HEK293 (cell line): ENCODE results near the gene FAM83D.

Experiments used
- CTCF ChIA-PET: fragments of 350-600 bp; formaldehyde crosslinking; extraction: SDS; loops from one replicate; lab custom pipeline; 2021; ENCODE audit warnings: antibody characterized with exemption; lab: Yijun Ruan, JAX
- POLR2A ChIA-PET: fragments of 300-600 bp; formaldehyde crosslinking; extraction: SDS; loops from one replicate; lab custom pipeline; 2020; ENCODE audit warnings: antibody characterized with exemption, inconsistent platforms; lab: Yijun Ruan, JAX
- H3K27ac ChIP-seq: fragments of 200-500 bp; sonication (Bioruptor generic); 2 replicates; pipeline ENCODE4 v1.5.1; 2014; ENCODE audit warnings: low read depth, low read length, control low read depth, inconsistent platforms; ENCODE audit errors: extremely low read depth
- H3K36me3 ChIP-seq, 2 experiments: fragments of 200-500 bp in 1 of 2; sonication (Bioruptor generic) in 1 of 2; 1 replicate in 1 of 2; 2 replicates in 1 of 2; pipeline ENCODE4 v1.5.1; 2014 to 2017; ENCODE audit warnings: inconsistent platforms in 2 of 2, low read length in 2 of 2; ENCODE audit not compliant: control insufficient read depth in 2 of 2, insufficient read depth in 1 of 2
- H3K4me1 ChIP-seq: fragments of 200-500 bp; sonication (Bioruptor generic); 2 replicates; pipeline ENCODE4 v1.5.1; 2014; ENCODE audit warnings: mild to moderate bottlenecking, low read length, inconsistent platforms; ENCODE audit not compliant: control insufficient read depth, insufficient read depth
- H3K4me3 ChIP-seq: 2 replicates; pipeline ENCODE4 v1.5.1; 2011; ENCODE audit warnings: low read depth, mild to moderate bottlenecking, control low read depth, low read length, moderate library complexity
- H3K9me3 ChIP-seq: fragments of 200-500 bp; sonication (Bioruptor generic); 2 replicates; pipeline ENCODE4 v1.5.1; 2014; ENCODE audit warnings: low read depth, low read length, inconsistent platforms; ENCODE audit not compliant: control insufficient read depth, insufficient read depth
- EGR2 ChIP-seq: fragments of 450-650 bp; formaldehyde crosslinking; IDR thresholded peaks from 2 replicates; pipeline ENCODE4 v1.5.1; 2016; ENCODE audit warnings: low read depth, missing biosample characterization, missing genetic modification characterization
- HOXC10 ChIP-seq: sonication (generic); formaldehyde crosslinking; IDR thresholded peaks from 2 replicates; pipeline ENCODE4 v1.8.1; 2023; ENCODE audit warnings: mild to moderate bottlenecking, missing genetic modification reagents
- KLF1 ChIP-seq: fragments of 450-650 bp; formaldehyde crosslinking; IDR thresholded peaks from 2 replicates; pipeline ENCODE4 v1.5.1; 2016; ENCODE audit warnings: missing biosample characterization, missing genetic modification characterization
- KLF16 ChIP-seq: fragments of 450-650 bp; formaldehyde crosslinking; IDR thresholded peaks from 2 replicates; pipeline ENCODE4 v1.5.1; 2017; ENCODE audit warnings: missing biosample characterization, missing genetic modification characterization
- KLF7 ChIP-seq: fragments of 450-650 bp; formaldehyde crosslinking; IDR thresholded peaks from 2 replicates; pipeline ENCODE4 v1.5.1; 2016; ENCODE audit warnings: missing biosample characterization, missing genetic modification characterization, borderline replicate concordance
- KLF9 ChIP-seq: fragments of 450-650 bp; formaldehyde crosslinking; IDR thresholded peaks from 2 replicates; pipeline ENCODE4 v1.5.1; 2016; ENCODE audit warnings: missing biosample characterization, missing genetic modification characterization, low read depth
- OSR2 ChIP-seq: fragments of 450-650 bp; formaldehyde crosslinking; IDR thresholded peaks from 2 replicates; pipeline ENCODE4 v1.5.1; 2016; ENCODE audit warnings: missing biosample characterization, missing genetic modification characterization
- SP3 ChIP-seq: fragments of 450-650 bp; formaldehyde crosslinking; IDR thresholded peaks from 2 replicates; pipeline ENCODE4 v1.5.1; 2016; ENCODE audit warnings: missing biosample characterization, missing genetic modification characterization
- TRIM28 ChIP-seq: IDR thresholded peaks from 2 replicates; pipeline ENCODE4 v1.6.1; 2011; ENCODE audit warnings: low read length, control low read depth, borderline replicate concordance
- ZBTB20 ChIP-seq: fragments of 450-650 bp; formaldehyde crosslinking; IDR thresholded peaks from 2 replicates; pipeline ENCODE4 v1.5.1; 2016; ENCODE audit warnings: missing biosample characterization, missing genetic modification characterization
- ZBTB26 ChIP-seq: fragments of 450-650 bp; formaldehyde crosslinking; optimal IDR thresholded peaks from 2 replicates; pipeline ENCODE3; 2016; ENCODE audit warnings: missing biosample characterization, mild to moderate bottlenecking, missing genetic modification characterization
- ZFHX2 ChIP-seq: fragments of 450-650 bp; formaldehyde crosslinking; conservative IDR thresholded peaks from 2 replicates; pipeline ENCODE4 v1.5.1; 2016; ENCODE audit warnings: missing biosample characterization, missing genetic modification characterization
- ZFP3 ChIP-seq: fragments of 450-650 bp; formaldehyde crosslinking; IDR thresholded peaks from 2 replicates; pipeline ENCODE4 v1.5.1; 2016; ENCODE audit warnings: low read depth, missing biosample characterization, missing genetic modification characterization
- ZFP37 ChIP-seq: fragments of 450-650 bp; formaldehyde crosslinking; IDR thresholded peaks from 2 replicates; pipeline ENCODE4 v1.5.1; 2016; ENCODE audit warnings: missing biosample characterization, missing genetic modification characterization
- ZFP69B ChIP-seq: fragments of 450-650 bp; formaldehyde crosslinking; IDR thresholded peaks from 2 replicates; pipeline ENCODE4 v1.5.1; 2016; ENCODE audit warnings: missing biosample characterization, missing genetic modification characterization
- ZIC2 ChIP-seq: fragments of 450-650 bp; formaldehyde crosslinking; IDR thresholded peaks from 2 replicates; pipeline ENCODE4 v1.5.1; 2016; ENCODE audit warnings: missing biosample characterization, missing genetic modification characterization
- ZNF10 ChIP-seq: fragments of 450-650 bp; formaldehyde crosslinking; IDR thresholded peaks from 2 replicates; pipeline ENCODE4 v1.5.1; 2017; ENCODE audit warnings: missing biosample characterization, missing genetic modification characterization
- ZNF112 ChIP-seq: fragments of 450-650 bp; formaldehyde crosslinking; IDR thresholded peaks from 2 replicates; pipeline ENCODE4 v1.5.0; 2017; ENCODE audit warnings: missing biosample characterization, missing genetic modification characterization
- ZNF155 ChIP-seq: fragments of 450-650 bp; formaldehyde crosslinking; IDR thresholded peaks from 2 replicates; pipeline ENCODE4 v1.5.1; 2016; ENCODE audit warnings: missing biosample characterization, missing genetic modification characterization
- ZNF214 ChIP-seq: fragments of 450-650 bp; formaldehyde crosslinking; IDR thresholded peaks from 2 replicates; pipeline ENCODE4 v1.5.1; 2017; ENCODE audit warnings: missing biosample characterization, mild to moderate bottlenecking, missing genetic modification characterization, borderline replicate concordance
- ZNF221 ChIP-seq: fragments of 450-650 bp; formaldehyde crosslinking; IDR thresholded peaks from 2 replicates; pipeline ENCODE4 v1.5.1; 2017; ENCODE audit warnings: missing biosample characterization, missing genetic modification characterization, borderline replicate concordance
- ZNF248 ChIP-seq: fragments of 450-650 bp; formaldehyde crosslinking; IDR thresholded peaks from 2 replicates; pipeline ENCODE4 v1.5.1; 2017; ENCODE audit warnings: missing biosample characterization, missing genetic modification characterization
- ZNF335 ChIP-seq: fragments of 450-650 bp; formaldehyde crosslinking; conservative IDR thresholded peaks from 2 replicates; pipeline ENCODE4 v1.5.1; 2016; ENCODE audit warnings: missing biosample characterization, missing genetic modification characterization
- ZNF391 ChIP-seq: fragments of 450-650 bp; formaldehyde crosslinking; IDR thresholded peaks from 2 replicates; pipeline ENCODE4 v1.5.1; 2016; ENCODE audit warnings: low read depth, missing biosample characterization, missing genetic modification characterization, borderline replicate concordance
- ZNF423 ChIP-seq: fragments of 450-650 bp; formaldehyde crosslinking; IDR thresholded peaks from 2 replicates; pipeline ENCODE4 v1.5.1; 2016; ENCODE audit warnings: missing biosample characterization, missing genetic modification characterization
- ZNF529 ChIP-seq: fragments of 450-650 bp; formaldehyde crosslinking; IDR thresholded peaks from 2 replicates; pipeline ENCODE4 v1.5.1; 2017; ENCODE audit warnings: missing genetic modification characterization, missing biosample characterization; ENCODE audit not compliant: insufficient replicate concordance
- ZNF558 ChIP-seq: fragments of 450-650 bp; formaldehyde crosslinking; IDR thresholded peaks from 2 replicates; pipeline ENCODE4 v1.5.1; 2016; ENCODE audit warnings: missing biosample characterization, missing genetic modification characterization
- ZNF596 ChIP-seq: fragments of 450-650 bp; IDR thresholded peaks from 2 replicates; pipeline ENCODE4 v1.5.0; 2018; ENCODE audit warnings: missing biosample characterization, mild to moderate bottlenecking, missing genetic modification characterization, moderate library complexity
- ZNF624 ChIP-seq: fragments of 450-650 bp; formaldehyde crosslinking; IDR thresholded peaks from 2 replicates; pipeline ENCODE4 v1.5.1; 2017; ENCODE audit warnings: missing biosample characterization, missing genetic modification characterization
- ZNF660 ChIP-seq: fragments of 450-650 bp; IDR thresholded peaks from 2 replicates; pipeline ENCODE4 v1.5.1; 2018; ENCODE audit warnings: missing biosample characterization, mild to moderate bottlenecking, missing genetic modification characterization
- ZNF670 ChIP-seq: fragments of 450-650 bp; formaldehyde crosslinking; IDR thresholded peaks from 2 replicates; pipeline ENCODE4 v1.5.1; 2016; ENCODE audit warnings: missing biosample characterization, missing genetic modification characterization, low read depth
- ZNF830 ChIP-seq: fragments of 450-650 bp; IDR thresholded peaks from 2 replicates; pipeline ENCODE4 v1.5.0; 2018; ENCODE audit warnings: missing biosample characterization, missing genetic modification characterization, low read depth, mild to moderate bottlenecking, moderate library complexity
- ZNF843 ChIP-seq: fragments of 450-650 bp; formaldehyde crosslinking; IDR thresholded peaks from 2 replicates; pipeline ENCODE4 v1.5.1; 2016; ENCODE audit warnings: missing biosample characterization, missing genetic modification characterization
- TF ChIP-seq, protein P1 (sequence below): fragments of 450-650 bp; formaldehyde crosslinking; IDR thresholded peaks from 2 replicates; pipeline ENCODE4 v1.5.1; 2016; ENCODE audit warnings: missing biosample characterization, missing genetic modification characterization
- TF ChIP-seq, protein P2 (sequence below): fragments of 450-650 bp; formaldehyde crosslinking; IDR thresholded peaks from 2 replicates; pipeline ENCODE4 v1.5.1; 2016; ENCODE audit warnings: missing biosample characterization, missing genetic modification characterization
- TF ChIP-seq, protein P3 (sequence below): fragments of 450-650 bp; formaldehyde crosslinking; IDR thresholded peaks from 2 replicates; pipeline ENCODE4 v1.5.1; 2016; ENCODE audit warnings: missing biosample characterization, missing genetic modification characterization, borderline replicate concordance
- TF ChIP-seq, protein P4 (sequence below): fragments of 450-650 bp; formaldehyde crosslinking; IDR thresholded peaks from 2 replicates; pipeline ENCODE4 v1.5.1; 2016; ENCODE audit warnings: missing biosample characterization, missing genetic modification characterization

The FAM83D gene

GRCh38 chr20:38894091-38894847 lies 31.9 kb upstream of the FAM83D start:
- no peak overlapping the region for H3K4me3 ChIP-seq
- POLR2A ChIA-PET: no interaction called here

GRCh38 chr20:38895098-38895949 lies 30.9 kb upstream of the FAM83D start:
- Histone ChIP-seq H3K36me3 (no peaks in the 10 kb centered on the region), H3K9me3 (no peaks in the 10 kb centered on the region), H3K4me1 (0 out of 2 replicates have a peak, but pooled peaks cover 2% of the 10 kb centered on the region), H3K27ac (no peak overlapping the region), H3K4me3 (no peak overlapping the region)
- CTCF ChIA-PET: interaction anchor here (0.6 to 1.9 kb wide), 17 partner anchors 11 to 262 kb away, joined by 3 to 8 read pairs (median 4); no protein-coding TSS in a partner anchor
- POLR2A ChIA-PET: no interaction called here
- no peak for TF ChIP-seq ZFP69B (tag by site-specific recombination)
- no peak for TF ChIP-seq ZNF10 (tag by site-specific recombination)
- TF ChIP-seq ZNF596 (tag by site-specific recombination): no peak
- TF ChIP-seq, protein P1, sequence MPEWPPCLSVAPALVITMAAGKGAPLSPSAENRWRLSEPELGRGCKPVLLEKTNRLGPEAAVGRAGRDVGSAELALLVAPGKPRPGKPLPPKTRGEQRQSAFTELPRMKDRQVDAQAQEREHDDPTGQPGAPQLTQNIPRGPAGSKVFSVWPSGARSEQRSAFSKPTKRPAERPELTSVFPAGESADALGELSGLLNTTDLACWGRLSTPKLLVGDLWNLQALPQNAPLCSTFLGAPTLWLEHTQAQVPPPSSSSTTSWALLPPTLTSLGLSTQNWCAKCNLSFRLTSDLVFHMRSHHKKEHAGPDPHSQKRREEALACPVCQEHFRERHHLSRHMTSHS (tag by site-specific recombination): no peak
- TF ChIP-seq ZNF335: no peak
- no peak for TF ChIP-seq ZFP3 (tag by site-specific recombination)
- no peak for TF ChIP-seq ZNF843
- TF ChIP-seq, protein P2, sequence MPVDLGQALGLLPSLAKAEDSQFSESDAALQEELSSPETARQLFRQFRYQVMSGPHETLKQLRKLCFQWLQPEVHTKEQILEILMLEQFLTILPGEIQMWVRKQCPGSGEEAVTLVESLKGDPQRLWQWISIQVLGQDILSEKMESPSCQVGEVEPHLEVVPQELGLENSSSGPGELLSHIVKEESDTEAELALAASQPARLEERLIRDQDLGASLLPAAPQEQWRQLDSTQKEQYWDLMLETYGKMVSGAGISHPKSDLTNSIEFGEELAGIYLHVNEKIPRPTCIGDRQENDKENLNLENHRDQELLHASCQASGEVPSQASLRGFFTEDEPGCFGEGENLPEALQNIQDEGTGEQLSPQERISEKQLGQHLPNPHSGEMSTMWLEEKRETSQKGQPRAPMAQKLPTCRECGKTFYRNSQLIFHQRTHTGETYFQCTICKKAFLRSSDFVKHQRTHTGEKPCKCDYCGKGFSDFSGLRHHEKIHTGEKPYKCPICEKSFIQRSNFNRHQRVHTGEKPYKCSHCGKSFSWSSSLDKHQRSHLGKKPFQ (tag by site-specific recombination): no peak
- no peak for TF ChIP-seq HOXC10
- TF ChIP-seq ZNF214 (tag by site-specific recombination): no peak
- no peak for TF ChIP-seq ZNF624 (tag by site-specific recombination)

More at GRCh38 chr20:38894091-38894847, 31.9 kb upstream of the FAM83D start:
- no peak overlapping the region for H3K27ac ChIP-seq
- H3K4me1 ChIP-seq: 0 out of 2 replicates have a peak, but pooled peaks cover 2% of the 10 kb centered on the region
- CTCF ChIA-PET: interaction anchor here (0.6 to 1.9 kb wide), 16 partner anchors 10 to 261 kb away, joined by 3 to 8 read pairs (median 4); no protein-coding TSS in a partner anchor
- no peaks in the 10 kb centered on the region for H3K9me3 ChIP-seq
- H3K36me3 ChIP-seq: no peaks in the 10 kb centered on the region
- TF ChIP-seq ZNF423 (tag by site-specific recombination) (no peak), ZFHX2 (tag by site-specific recombination) (peak; percentile 98), ZNF391 (no peak), EGR2 (tag by site-specific recombination) (peak; percentile 94), ZFP37 (tag by site-specific recombination) (no peak), KLF1 (tag by site-specific recombination) (peak; percentile 99), ZIC2 (tag by site-specific recombination) (peak; percentile 95), ZNF830 (tag by site-specific recombination) (no peak), ZFP3 (tag by site-specific recombination) (no peak), ZNF670 (tag by site-specific recombination) (no peak), ZNF529 (no peak), ZNF248 (tag by site-specific recombination) (no peak), ZBTB26 (tag by site-specific recombination) (peak; percentile 61), TRIM28 (no peak), ZNF155 (tag by site-specific recombination) (no peak), KLF7 (tag by site-specific recombination) (0 out of 2 replicates have a peak, but pooled peaks have one; percentile 19), KLF16 (tag by site-specific recombination) (peak; percentile 32), SP3 (peak; percentile 55), ZBTB20 (tag by site-specific recombination) (no peak), ZNF221 (tag by site-specific recombination) (no peak), ZNF112 (tag by site-specific recombination) (no peak), ZNF335 (peak; percentile 25; the same call in 1 of the 2 replicates), ZNF558 (tag by site-specific recombination) (no peak), OSR2 (tag by site-specific recombination) (no peak), KLF9 (tag by site-specific recombination) (peak; percentile 75), ZNF660 (tag by site-specific recombination) (no peak)
- TF ChIP-seq, protein P3, sequence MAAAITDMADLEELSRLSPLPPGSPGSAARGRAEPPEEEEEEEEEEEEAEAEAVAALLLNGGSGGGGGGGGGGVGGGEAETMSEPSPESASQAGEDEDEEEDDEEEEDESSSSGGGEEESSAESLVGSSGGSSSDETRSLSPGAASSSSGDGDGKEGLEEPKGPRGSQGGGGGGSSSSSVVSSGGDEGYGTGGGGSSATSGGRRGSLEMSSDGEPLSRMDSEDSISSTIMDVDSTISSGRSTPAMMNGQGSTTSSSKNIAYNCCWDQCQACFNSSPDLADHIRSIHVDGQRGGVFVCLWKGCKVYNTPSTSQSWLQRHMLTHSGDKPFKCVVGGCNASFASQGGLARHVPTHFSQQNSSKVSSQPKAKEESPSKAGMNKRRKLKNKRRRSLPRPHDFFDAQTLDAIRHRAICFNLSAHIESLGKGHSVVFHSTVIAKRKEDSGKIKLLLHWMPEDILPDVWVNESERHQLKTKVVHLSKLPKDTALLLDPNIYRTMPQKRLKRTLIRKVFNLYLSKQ (tag by site-specific recombination): no peak
- TF ChIP-seq, protein P4, sequence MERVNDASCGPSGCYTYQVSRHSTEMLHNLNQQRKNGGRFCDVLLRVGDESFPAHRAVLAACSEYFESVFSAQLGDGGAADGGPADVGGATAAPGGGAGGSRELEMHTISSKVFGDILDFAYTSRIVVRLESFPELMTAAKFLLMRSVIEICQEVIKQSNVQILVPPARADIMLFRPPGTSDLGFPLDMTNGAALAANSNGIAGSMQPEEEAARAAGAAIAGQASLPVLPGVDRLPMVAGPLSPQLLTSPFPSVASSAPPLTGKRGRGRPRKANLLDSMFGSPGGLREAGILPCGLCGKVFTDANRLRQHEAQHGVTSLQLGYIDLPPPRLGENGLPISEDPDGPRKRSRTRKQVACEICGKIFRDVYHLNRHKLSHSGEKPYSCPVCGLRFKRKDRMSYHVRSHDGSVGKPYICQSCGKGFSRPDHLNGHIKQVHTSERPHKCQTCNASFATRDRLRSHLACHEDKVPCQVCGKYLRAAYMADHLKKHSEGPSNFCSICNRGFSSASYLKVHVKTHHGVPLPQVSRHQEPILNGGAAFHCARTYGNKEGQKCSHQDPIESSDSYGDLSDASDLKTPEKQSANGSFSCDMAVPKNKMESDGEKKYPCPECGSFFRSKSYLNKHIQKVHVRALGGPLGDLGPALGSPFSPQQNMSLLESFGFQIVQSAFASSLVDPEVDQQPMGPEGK (tag by site-specific recombination): 0 out of 2 replicates have a peak, but pooled peaks have one; percentile 13
